B cell (primary cell): ENCODE results near the gene RNF223.

ENCODE experiments used
- EZH2 ChIP-seq: IDR thresholded peaks from 2 replicates; pipeline ENCODE4 v1.6.1; 2012; ENCODE audit warnings: borderline replicate concordance, low read depth, mild to moderate bottlenecking, moderate library complexity, low read length; ENCODE audit not compliant: insufficient read depth, poor library complexity, severe bottlenecking
- TF ChIP-seq, protein P1 (sequence below): fragments of 200-600 bp; IDR thresholded peaks from one replicate; pipeline ENCODE4 v1.8.0; 2022; ENCODE audit warnings: antibody characterized with exemption, mild to moderate bottlenecking

GRCh38 chr1:1072299-1072848 lies 1.7 kb downstream of the RNF223 start:
- TF ChIP-seq, protein P1, sequence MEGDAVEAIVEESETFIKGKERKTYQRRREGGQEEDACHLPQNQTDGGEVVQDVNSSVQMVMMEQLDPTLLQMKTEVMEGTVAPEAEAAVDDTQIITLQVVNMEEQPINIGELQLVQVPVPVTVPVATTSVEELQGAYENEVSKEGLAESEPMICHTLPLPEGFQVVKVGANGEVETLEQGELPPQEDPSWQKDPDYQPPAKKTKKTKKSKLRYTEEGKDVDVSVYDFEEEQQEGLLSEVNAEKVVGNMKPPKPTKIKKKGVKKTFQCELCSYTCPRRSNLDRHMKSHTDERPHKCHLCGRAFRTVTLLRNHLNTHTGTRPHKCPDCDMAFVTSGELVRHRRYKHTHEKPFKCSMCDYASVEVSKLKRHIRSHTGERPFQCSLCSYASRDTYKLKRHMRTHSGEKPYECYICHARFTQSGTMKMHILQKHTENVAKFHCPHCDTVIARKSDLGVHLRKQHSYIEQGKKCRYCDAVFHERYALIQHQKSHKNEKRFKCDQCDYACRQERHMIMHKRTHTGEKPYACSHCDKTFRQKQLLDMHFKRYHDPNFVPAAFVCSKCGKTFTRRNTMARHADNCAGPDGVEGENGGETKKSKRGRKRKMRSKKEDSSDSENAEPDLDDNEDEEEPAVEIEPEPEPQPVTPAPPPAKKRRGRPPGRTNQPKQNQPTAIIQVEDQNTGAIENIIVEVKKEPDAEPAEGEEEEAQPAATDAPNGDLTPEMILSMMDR, result no peak
- no peak for TF ChIP-seq EZH2
